ENCODE measurements around the gene ZNF737.

ZNF737 gene

GRCh38 chr19:20513189-20513904 lies 52.2 kb downstream of the ZNF737 start:
- no peak for DNase-seq (ENCODE audit: low read depth)
- TF ChIP-seq CTCF (IDR thresholded peaks at IDR 0.05; ENCODE audit: low read length, missing control alignments), result no peak
- no peak overlapping the region for H3K4me3 ChIP-seq (replicated peaks; ENCODE audit: low read depth, low read length)

GRCh38 chr19:20503476-20503875 lies 62.1 kb downstream of the ZNF737 start:
- TF ChIP-seq CTCF (IDR thresholded peaks at IDR 0.05; ENCODE audit: low read length, missing control alignments), result no peak
- DNase-seq (ENCODE audit: low read depth), result peak; percentile 25
- H3K4me3 ChIP-seq (replicated peaks; ENCODE audit: low read depth, low read length), result no peak overlapping the region
